ENCODE measurements around the gene TUG1. TPM values are rescaled to one million over a fixed set of nuclear protein-coding genes. Genes with fewer than 3 reads are reported as not detected.

Gene TUG1
- total RNA-seq, 1 donor from 2014 or later, result 93.2 TPM

DNA sequence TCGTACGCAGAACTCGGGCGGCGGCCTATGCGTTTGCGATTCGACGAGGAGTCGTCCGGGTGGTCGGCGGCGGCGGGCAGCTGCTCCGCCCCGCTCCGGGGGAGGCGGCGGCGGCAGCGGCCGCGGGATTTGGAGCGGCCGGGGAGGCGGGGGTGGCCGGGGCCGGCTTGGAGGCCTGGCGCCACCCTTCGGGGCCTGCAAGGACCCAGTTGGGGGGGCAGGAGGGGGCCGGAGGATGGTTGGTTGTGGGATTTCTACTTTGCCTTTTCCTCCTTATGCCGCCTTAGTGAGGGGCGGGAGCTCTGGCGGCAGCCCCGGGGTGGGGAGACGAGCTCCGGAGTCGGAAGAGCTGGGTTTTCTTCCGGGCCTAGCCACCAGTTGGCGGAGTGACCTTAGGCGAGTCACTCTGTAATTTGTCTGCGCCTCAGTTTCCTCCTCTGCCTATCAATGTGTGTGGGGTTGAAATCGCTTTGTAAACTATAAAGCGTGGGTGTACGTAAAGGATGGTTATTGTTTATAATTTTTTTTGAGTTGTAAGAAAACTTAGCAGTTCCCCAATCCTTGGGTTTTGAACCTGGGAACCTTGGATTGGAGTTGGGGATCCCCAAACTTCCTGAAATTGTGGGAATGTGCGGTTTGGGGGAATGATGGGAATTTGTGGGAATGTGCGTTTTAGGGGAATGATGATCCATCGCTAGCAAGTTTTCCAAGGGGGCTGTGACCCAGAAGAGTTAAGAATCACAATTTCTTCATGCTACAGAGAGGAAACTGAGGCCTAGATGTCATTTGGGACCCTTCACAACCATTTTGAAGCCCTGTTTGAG lies 679 bp downstream of the TUG1 start:
- Mint-ChIP-seq H3K9me3 (ENCODE audit: unreplicated experiment) (peaks cover 39% of the 10 kb centered on the region), H3K36me3 (ENCODE audit: unreplicated experiment) (peaks cover 56% of the 10 kb centered on the region), H3K27me3 (ENCODE audit: unreplicated experiment) (no peaks in the 10 kb centered on the region)

DNA sequence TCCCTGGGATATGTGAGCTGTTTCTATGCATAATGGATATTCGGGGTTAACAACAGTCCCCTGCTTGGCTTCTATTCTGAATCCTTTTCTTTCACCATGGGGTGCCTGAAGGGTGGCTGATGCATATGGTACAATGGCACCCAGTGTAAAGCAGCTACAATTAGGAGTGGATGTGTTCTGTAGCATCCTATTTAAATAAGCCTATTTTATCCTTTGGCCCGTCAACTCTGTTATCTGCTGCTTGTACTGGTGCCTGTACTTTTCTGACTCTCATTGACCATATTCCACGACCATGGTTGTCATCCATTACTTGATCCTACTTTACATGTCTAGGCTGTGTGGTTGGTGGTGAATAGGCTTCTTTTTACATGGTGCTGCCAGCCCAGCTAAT lies 1.3 kb downstream of the TUG1 start:
- H3K27ac Mint-ChIP-seq (ENCODE audit: unreplicated experiment), result peak overlapping the region; percentile 82
- peaks cover 40% of the 10 kb centered on the region for H3K4me1 Mint-ChIP-seq (ENCODE audit: unreplicated experiment)
- H3K4me3 Mint-ChIP-seq (ENCODE audit: unreplicated experiment), result peak overlapping the region; percentile 93
- TF ChIP-seq, protein P1, sequence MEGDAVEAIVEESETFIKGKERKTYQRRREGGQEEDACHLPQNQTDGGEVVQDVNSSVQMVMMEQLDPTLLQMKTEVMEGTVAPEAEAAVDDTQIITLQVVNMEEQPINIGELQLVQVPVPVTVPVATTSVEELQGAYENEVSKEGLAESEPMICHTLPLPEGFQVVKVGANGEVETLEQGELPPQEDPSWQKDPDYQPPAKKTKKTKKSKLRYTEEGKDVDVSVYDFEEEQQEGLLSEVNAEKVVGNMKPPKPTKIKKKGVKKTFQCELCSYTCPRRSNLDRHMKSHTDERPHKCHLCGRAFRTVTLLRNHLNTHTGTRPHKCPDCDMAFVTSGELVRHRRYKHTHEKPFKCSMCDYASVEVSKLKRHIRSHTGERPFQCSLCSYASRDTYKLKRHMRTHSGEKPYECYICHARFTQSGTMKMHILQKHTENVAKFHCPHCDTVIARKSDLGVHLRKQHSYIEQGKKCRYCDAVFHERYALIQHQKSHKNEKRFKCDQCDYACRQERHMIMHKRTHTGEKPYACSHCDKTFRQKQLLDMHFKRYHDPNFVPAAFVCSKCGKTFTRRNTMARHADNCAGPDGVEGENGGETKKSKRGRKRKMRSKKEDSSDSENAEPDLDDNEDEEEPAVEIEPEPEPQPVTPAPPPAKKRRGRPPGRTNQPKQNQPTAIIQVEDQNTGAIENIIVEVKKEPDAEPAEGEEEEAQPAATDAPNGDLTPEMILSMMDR (IDR thresholded peaks at IDR 0.05), result no peak
- H3K36me3 Mint-ChIP-seq (ENCODE audit: unreplicated experiment), result peaks cover 62% of the 10 kb centered on the region
- DNase-seq (ENCODE audit: extremely low spot score, unreplicated experiment), result no peak
- peaks cover 36% of the 10 kb centered on the region for H3K9me3 Mint-ChIP-seq (ENCODE audit: unreplicated experiment)
- H3K27me3 Mint-ChIP-seq (ENCODE audit: unreplicated experiment), result no peaks in the 10 kb centered on the region

More for the DNA sequence above, 679 bp downstream of the TUG1 start:
- H3K27ac Mint-ChIP-seq (ENCODE audit: unreplicated experiment), result peak overlapping the region; percentile 82
- peaks cover 46% of the 10 kb centered on the region for H3K4me1 Mint-ChIP-seq (ENCODE audit: unreplicated experiment)
- no peak for DNase-seq (ENCODE audit: extremely low spot score, unreplicated experiment)
- TF ChIP-seq, protein P1 (IDR thresholded peaks at IDR 0.05), result peak; percentile 11
- peak overlapping the region; percentile 93 for H3K4me3 Mint-ChIP-seq (ENCODE audit: unreplicated experiment)

DNA sequence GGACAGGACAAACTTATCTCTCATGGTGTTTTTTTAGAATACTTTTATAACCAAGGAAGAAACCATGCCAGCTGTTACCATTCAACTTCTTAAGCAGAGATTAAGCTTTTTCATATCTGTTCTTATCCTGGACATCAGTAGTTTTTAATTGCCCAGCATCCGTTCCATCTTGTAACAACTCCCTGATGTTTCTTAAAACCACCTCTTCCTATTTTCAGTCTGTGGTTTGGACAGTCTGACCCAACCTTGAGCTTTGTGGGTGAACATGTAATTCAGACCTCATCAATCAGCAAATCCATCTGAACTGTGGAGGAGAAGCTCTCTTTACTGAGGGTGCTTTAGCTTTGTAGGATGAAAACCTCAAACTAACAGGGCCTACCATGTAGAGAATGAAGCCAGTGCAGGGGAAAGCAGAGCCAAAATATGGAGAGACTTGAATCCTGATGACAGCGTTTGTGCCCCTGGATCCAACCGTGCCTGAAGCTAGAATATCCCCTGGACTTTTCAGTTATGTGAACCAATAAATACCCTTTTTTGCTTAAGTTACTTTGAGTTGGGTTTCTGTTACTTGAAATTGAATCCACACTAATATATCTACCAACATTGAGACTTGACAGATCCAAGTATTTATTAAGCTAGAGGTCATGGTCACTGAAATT lies 9.4 kb downstream of the TUG1 start:
- H3K4me1 Mint-ChIP-seq (ENCODE audit: unreplicated experiment), result no peaks in the 10 kb centered on the region
- H3K4me3 Mint-ChIP-seq (ENCODE audit: unreplicated experiment), result no peak overlapping the region
- H3K27me3 Mint-ChIP-seq (ENCODE audit: unreplicated experiment), result no peaks in the 10 kb centered on the region
- no peak for DNase-seq (ENCODE audit: extremely low spot score, unreplicated experiment)
- peaks cover 59% of the 10 kb centered on the region for H3K9me3 Mint-ChIP-seq (ENCODE audit: unreplicated experiment)
- TF ChIP-seq, protein P1 (IDR thresholded peaks at IDR 0.05), result no peak
- no peak overlapping the region for H3K27ac Mint-ChIP-seq (ENCODE audit: unreplicated experiment)
- peaks cover 57% of the 10 kb centered on the region for H3K36me3 Mint-ChIP-seq (ENCODE audit: unreplicated experiment)

DNA sequence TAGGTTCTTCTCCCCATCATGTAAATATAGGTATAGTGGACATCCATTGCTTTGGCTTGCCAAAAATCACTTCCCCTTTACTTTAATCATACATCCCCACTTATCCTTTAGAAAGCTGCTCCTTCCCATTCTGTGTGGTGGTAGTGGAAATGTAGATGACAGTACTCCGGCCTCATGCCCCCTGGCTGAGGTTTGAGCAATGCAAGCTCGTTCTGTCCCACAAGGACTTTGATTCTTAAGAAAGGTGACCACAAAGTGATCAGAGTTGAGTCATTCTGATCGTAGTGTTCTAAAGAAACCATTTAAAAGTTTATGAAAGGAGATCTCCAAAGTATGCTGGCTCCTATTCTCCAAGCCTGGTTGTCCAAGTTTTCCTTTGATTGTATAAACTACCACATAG lies 10.9 kb downstream of the TUG1 start:
- peaks cover 46% of the 10 kb centered on the region for H3K36me3 Mint-ChIP-seq (ENCODE audit: unreplicated experiment)
- H3K4me3 Mint-ChIP-seq (ENCODE audit: unreplicated experiment), result no peak overlapping the region
- TF ChIP-seq, protein P1 (IDR thresholded peaks at IDR 0.05), result no peak
- peaks cover 67% of the 10 kb centered on the region for H3K9me3 Mint-ChIP-seq (ENCODE audit: unreplicated experiment)
- no peaks in the 10 kb centered on the region for H3K4me1 Mint-ChIP-seq (ENCODE audit: unreplicated experiment)
- no peak overlapping the region for H3K27ac Mint-ChIP-seq (ENCODE audit: unreplicated experiment)
- no peaks in the 10 kb centered on the region for H3K27me3 Mint-ChIP-seq (ENCODE audit: unreplicated experiment)
- DNase-seq (ENCODE audit: extremely low spot score, unreplicated experiment), result no peak

DNA sequence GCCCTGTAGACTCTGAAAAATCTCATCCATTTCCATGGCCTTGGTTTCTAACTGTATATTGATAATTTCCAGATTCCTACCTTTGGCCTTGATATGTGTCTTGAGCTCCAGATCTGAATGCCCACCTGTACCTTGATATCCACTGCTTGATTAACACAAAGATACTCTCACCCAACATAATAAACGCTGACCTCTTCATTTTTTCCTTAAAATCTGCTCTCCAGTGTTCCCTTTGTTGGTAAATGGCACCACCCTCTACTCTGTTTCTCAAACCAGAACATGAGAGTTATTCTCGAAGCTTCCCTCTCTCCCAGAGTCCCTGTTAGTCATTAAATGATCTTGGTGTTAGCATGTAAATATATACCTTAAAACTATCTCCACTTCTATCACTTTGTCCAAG lies 13.4 kb downstream of the TUG1 start:
- TF ChIP-seq, protein P1 (IDR thresholded peaks at IDR 0.05), result no peak
- Mint-ChIP-seq H3K4me3 (ENCODE audit: unreplicated experiment) (no peak overlapping the region), H3K27ac (ENCODE audit: unreplicated experiment) (no peak overlapping the region), H3K9me3 (ENCODE audit: unreplicated experiment) (peaks cover 66% of the 10 kb centered on the region), H3K27me3 (ENCODE audit: unreplicated experiment) (no peaks in the 10 kb centered on the region), H3K4me1 (ENCODE audit: unreplicated experiment) (no peaks in the 10 kb centered on the region), H3K36me3 (ENCODE audit: unreplicated experiment) (peaks cover 21% of the 10 kb centered on the region)
- DNase-seq (ENCODE audit: extremely low spot score, unreplicated experiment), result no peak
